H1 (cell line): ENCODE data around the gene BLOC1S1. TPM values are rescaled to one million over a fixed set of nuclear protein-coding genes. Genes with fewer than 3 reads are reported as not detected.

Experiments
- CTCF ChIA-PET: fragments of 300-600 bp; sonication (Branson Sonifier 250); formaldehyde crosslinking; loops from one replicate; lab custom pipeline; 2021; ENCODE audit not compliant: partially characterized antibody; lab: Charles Lee
- POLR2A ChIA-PET: fragments of 300-600 bp; sonication (Branson Sonifier 250); formaldehyde crosslinking; loops from one replicate; lab custom pipeline; 2021; ENCODE audit warnings: inconsistent platforms; ENCODE audit not compliant: partially characterized antibody; lab: Charles Lee
- DNase-seq, 2 experiments: peaks; one replicate each; pipeline versions ENCODE4 v3.0.0 to v3.0.0-alpha.2; 2010 to 2022; ENCODE audit warnings: low spot score in 2 of 2, low read depth in 1 of 2, mixed read lengths in 1 of 2
- FAIRE-seq: peaks from 2 replicates; lab custom pipeline; 2011; peaks lifted over from hg19 to GRCh38; lab: Jason Lieb, UNC
- H2AFZ ChIP-seq: 2 replicates; pipeline ENCODE4 v1.8.1; 2012; ENCODE audit warnings: low read length, inconsistent platforms
- H2AK5ac ChIP-seq: 2 replicates; pipeline ENCODE4 v1.6.1; 2013; ENCODE audit warnings: low read depth, low read length
- H2BK120ac ChIP-seq: replicated peaks from 2 replicates; pipeline ENCODE3; 2013; ENCODE audit warnings: low read depth, low read length, inconsistent platforms
- H2BK12ac ChIP-seq: 2 replicates; pipeline ENCODE4 v1.6.1; 2013; ENCODE audit warnings: low read depth, low read length
- H2BK15ac ChIP-seq: 2 replicates; pipeline ENCODE4 v1.6.1; 2013; ENCODE audit warnings: low read length
- H2BK20ac ChIP-seq: 2 replicates; pipeline ENCODE4 v1.6.1; 2013; ENCODE audit warnings: low read length
- H2BK5ac ChIP-seq: 2 replicates; pipeline ENCODE4 v1.6.1; 2013; ENCODE audit warnings: low read depth, low read length
- H3K14ac ChIP-seq: 2 replicates; pipeline ENCODE4 v1.6.1; 2013; ENCODE audit warnings: inconsistent platforms; ENCODE audit not compliant: insufficient read length
- H3K18ac ChIP-seq: 2 replicates; pipeline ENCODE4 v1.6.1; 2013; ENCODE audit warnings: low read length; ENCODE audit errors: extremely low read depth
- H3K23ac ChIP-seq: 2 replicates; pipeline ENCODE4 v1.6.1; 2013; ENCODE audit warnings: inconsistent platforms; ENCODE audit not compliant: insufficient read length
- H3K23me2 ChIP-seq: 2 replicates; pipeline ENCODE4 v1.6.1; 2013; ENCODE audit warnings: low read depth, low read length
- H3K27ac ChIP-seq: 2 replicates; pipeline ENCODE4 v1.6.1; 2011; ENCODE audit warnings: low read depth, low read length, inconsistent platforms
- H3K27me3 ChIP-seq, 4 experiments: replicated peaks in 1 of 4; 1 replicate in 1 of 4; 2 replicates in 3 of 4; pipeline versions ENCODE4 v1.6.1 to v1.8.1; 2011 to 2013; ENCODE audit warnings: low read length in 3 of 4, mild to moderate bottlenecking in 3 of 4, inconsistent platforms in 2 of 4, mixed read lengths in 2 of 4, moderate library complexity in 1 of 4; ENCODE audit not compliant: control insufficient read depth in 3 of 4, insufficient read depth in 3 of 4; ENCODE audit errors: extremely low read depth in 1 of 4
- H3K36me3 ChIP-seq, 4 experiments: 2 replicates each; pipeline versions ENCODE4 v1.6.1 to v1.8.1; 2011 to 2013; ENCODE audit warnings: mild to moderate bottlenecking in 4 of 4, low read length in 3 of 4, moderate library complexity in 2 of 4, control low read depth in 1 of 4, inconsistent platforms in 1 of 4; ENCODE audit not compliant: insufficient read depth in 4 of 4, control insufficient read depth in 2 of 4
- H3K4ac ChIP-seq: replicated peaks from 2 replicates; pipeline ENCODE3; 2013; ENCODE audit warnings: low read length, low read depth, mixed read lengths, inconsistent platforms; ENCODE audit not compliant: insufficient read length
- H3K4me1 ChIP-seq, 4 experiments: replicated peaks in 1 of 4; 1 replicate in 1 of 4; 2 replicates in 3 of 4; pipeline versions ENCODE4 v1.6.1 to v1.8.1; 2011 to 2013; ENCODE audit warnings: low read length in 3 of 4, inconsistent platforms in 2 of 4, mixed read lengths in 1 of 4; ENCODE audit not compliant: insufficient read depth in 4 of 4, control insufficient read depth in 3 of 4
- H3K4me2 ChIP-seq, 2 experiments: 2 replicates each; pipeline versions ENCODE4 v1.6.1 to v1.8.1; 2011 to 2013; ENCODE audit warnings: low read depth in 2 of 2, low read length in 2 of 2, control low read depth in 1 of 2, inconsistent platforms in 1 of 2, mild to moderate bottlenecking in 1 of 2; ENCODE audit not compliant: insufficient read depth in 1 of 2
- H3K4me3 ChIP-seq, 4 experiments: fragments of 200-600, 300-600 bp in 1 of 4; sonication (generic), shearing (Covaris generic), sonication (Bioruptor Twin) in 1 of 4; 2 replicates each; pipeline versions ENCODE4 v1.5.1 to v1.8.1; 2011 to 2016; ENCODE audit warnings: low read length in 4 of 4, low read depth in 3 of 4, control low read depth in 2 of 4, inconsistent platforms in 2 of 4, mild to moderate bottlenecking in 2 of 4, mixed read lengths in 1 of 4, moderate library complexity in 1 of 4; ENCODE audit not compliant: insufficient read depth in 2 of 4; ENCODE audit errors: extremely low read depth in 1 of 4
- H3K56ac ChIP-seq: replicated peaks from 2 replicates; pipeline ENCODE3; 2013; ENCODE audit warnings: low read depth, mild to moderate bottlenecking, mixed read lengths, low read length, inconsistent platforms; ENCODE audit not compliant: insufficient read length
- H3K79me1 ChIP-seq: 2 replicates; pipeline ENCODE4 v1.6.1; 2013; ENCODE audit warnings: low read depth, low read length, control low read depth
- H3K79me2 ChIP-seq, 2 experiments: 2 replicates each; pipeline versions ENCODE4 v1.6.1 to v1.8.1; 2012 to 2013; ENCODE audit warnings: low read length in 2 of 2, mild to moderate bottlenecking in 2 of 2, inconsistent platforms in 1 of 2; ENCODE audit not compliant: insufficient read depth in 2 of 2, control insufficient read depth in 1 of 2
- H3K9ac ChIP-seq, 4 experiments: replicated peaks in 1 of 4; 1 replicate in 1 of 4; 2 replicates in 3 of 4; pipeline versions ENCODE4 v1.6.1 to v1.8.1; 2011 to 2013; ENCODE audit warnings: low read depth in 3 of 4, low read length in 3 of 4, control low read depth in 2 of 4, mild to moderate bottlenecking in 2 of 4, moderate library complexity in 2 of 4, inconsistent platforms in 1 of 4; ENCODE audit errors: extremely low read depth in 1 of 4
- H3K9me3 ChIP-seq, 2 experiments: 2 replicates each; pipeline versions ENCODE4 v1.6.1 to v1.8.1; 2012 to 2013; ENCODE audit warnings: mild to moderate bottlenecking in 2 of 2, moderate library complexity in 2 of 2, control low read depth in 1 of 2, inconsistent platforms in 1 of 2, low read depth in 1 of 2, low read length in 1 of 2, mixed read lengths in 1 of 2; ENCODE audit not compliant: insufficient read depth in 2 of 2
- H4K20me1 ChIP-seq, 2 experiments: replicated peaks in 1 of 2; 2 replicates each; pipeline versions ENCODE3 to v1.8.1; 2011 to 2013; ENCODE audit warnings: inconsistent platforms in 2 of 2, low read length in 2 of 2, mild to moderate bottlenecking in 1 of 2; ENCODE audit not compliant: insufficient read depth in 2 of 2, control insufficient read depth in 1 of 2
- H4K5ac ChIP-seq: 2 replicates; pipeline ENCODE4 v1.6.1; 2013; ENCODE audit warnings: low read length, low read depth, mixed read lengths, inconsistent platforms; ENCODE audit not compliant: insufficient read length
- H4K8ac ChIP-seq: 2 replicates; pipeline ENCODE4 v1.8.0; 2013; ENCODE audit warnings: mild to moderate bottlenecking, moderate library complexity, low read length, inconsistent platforms; ENCODE audit not compliant: insufficient read depth; ENCODE audit errors: extremely low read depth
- H4K91ac ChIP-seq: replicated peaks from 2 replicates; pipeline ENCODE3; 2013; ENCODE audit warnings: low read length, mixed read lengths, inconsistent platforms; ENCODE audit not compliant: insufficient read length
- FOSL1 ChIP-seq: IDR thresholded peaks from 2 replicates; pipeline ENCODE4 v1.6.1; 2011; ENCODE audit warnings: mild to moderate bottlenecking, low read depth, low read length, moderate library complexity; ENCODE audit not compliant: insufficient read depth
- MAX ChIP-seq: IDR thresholded peaks from 2 replicates; pipeline ENCODE4 v1.6.1; 2012; ENCODE audit warnings: inconsistent platforms
- WGBS, 2 experiments: shearing (Covaris generic) in 1 of 2; methylation state at CpG; one replicate each; pipeline versions ENCODE4 v1.1.6 to v1.1.7; 2013 to 2015; ENCODE audit warnings: low lambda C conversion rate in 2 of 2, mixed read lengths in 2 of 2, inconsistent platforms in 1 of 2, low coverage in 1 of 2, missing lambda C conversion rate in 1 of 2; ENCODE audit not compliant: insufficient replicate concordance in 2 of 2, insufficient coverage in 1 of 2, insufficient read length in 1 of 2; ENCODE audit errors: extremely low coverage in 1 of 2, missing lambda C conversion rate in 1 of 2; 5-methylcytosine and 5-hydroxymethylcytosine counted together
- polyA plus RNA-seq, 7 experiments: library from polyadenylated mRNA; depleted of rRNA in 3 of 7; stranded (reverse) in 5 of 7; unstranded in 2 of 7; fragments of >200 nt in 5 of 7; fragments of 200-250 nt in 2 of 7; gene quantifications; 1 replicate in 5 of 7; 2 replicates in 1 of 7; 4 replicates in 1 of 7; pipeline versions ENCODE4 v1.2.1 to v1.2.3, GENCODE V29; 2011 to 2013; ENCODE audit warnings: missing spikeins in 2 of 7, mixed read lengths in 2 of 7
- total RNA-seq: library from RNA; stranded (reverse); fragmentation: NEBNext Ultra II Directional; extraction: Animal tissue kit (Norgen Biotek cat#: 25700); gene quantifications from 2 replicates; pipeline ENCODE4 v1.2.1, GENCODE V29; 2021
- TF ChIP-seq, protein P1 (sequence below): IDR thresholded peaks from 2 replicates; pipeline ENCODE4 v1.6.1; 2012; ENCODE audit warnings: inconsistent platforms

Gene BLOC1S1
- total and polyA plus RNA-seq, 2 of the 8 experiments (the other 6 are each of a cell fraction or from before 2014, with no cell fraction given) = 91.1 to 185 TPM

DNA sequence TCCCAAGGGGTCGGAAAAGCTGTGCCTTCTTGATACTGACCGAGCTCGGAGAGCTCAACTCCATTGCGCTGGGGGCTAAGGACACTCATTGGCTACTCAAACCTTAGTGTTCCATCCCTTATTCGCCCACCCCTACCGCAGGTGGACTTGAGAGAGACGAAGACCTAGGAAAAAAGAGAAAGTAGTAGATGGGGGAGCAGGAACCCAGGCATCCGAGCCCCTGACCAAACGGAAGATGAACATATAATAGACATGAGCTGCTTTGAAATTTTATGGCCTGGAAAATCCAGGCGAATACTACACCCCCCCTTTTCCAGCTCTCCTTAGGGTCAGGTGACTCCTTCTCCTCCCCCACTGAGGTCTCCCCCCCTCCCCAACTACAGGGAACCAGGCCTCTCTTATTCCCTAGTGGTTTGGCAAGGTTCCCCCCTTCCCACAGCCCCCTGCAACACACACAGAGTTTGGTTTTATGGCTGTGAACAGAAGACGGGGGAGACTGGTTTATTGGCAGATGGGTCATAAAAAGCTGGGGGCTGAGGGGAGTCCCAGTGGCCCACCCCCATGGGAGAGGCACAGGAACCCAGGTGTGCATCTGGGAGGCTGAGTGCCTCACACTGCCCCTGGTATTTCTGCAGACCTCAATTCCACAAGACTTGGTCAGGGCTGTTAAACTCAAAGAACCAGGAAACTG is 28.6 kb downstream of the BLOC1S1 start:
- Histone ChIP-seq H3K9ac (peak overlapping the region; percentile 42 to 90 (median 62)), H2BK15ac (peak overlapping the region; percentile 21), H3K18ac (peak overlapping the region; percentile 94), H4K91ac (peak overlapping the region; percentile 52), H2BK12ac (peak overlapping the region; percentile 19; the same call in 1 of the 2 replicates), H3K27me3 (no peaks in the 10 kb centered on the region), H2BK5ac (peak overlapping the region; percentile 89; the same call in 1 of the 2 replicates), H3K56ac (peak overlapping the region; percentile 13), H4K8ac (no peak overlapping the region), H3K4ac (no peak overlapping the region), H2AFZ (no peak overlapping the region), H3K4me1 (peaks cover 8 to 37% (median 19%) of the 10 kb centered on the region in 4 experiments), H2BK20ac (0 out of 2 replicates have a peak overlapping the region, but pooled peaks have one; percentile 35), H2BK120ac (peak overlapping the region; percentile 87), H3K4me3 (peak overlapping the region; percentile 80 to 99 (median 92)), H3K23ac (no peak overlapping the region), H3K23me2 (peaks cover 29% of the 10 kb centered on the region), H2AK5ac (0 out of 2 replicates have a peak overlapping the region, but pooled peaks have one; percentile 47), H4K20me1 (peaks cover 10 to 13% of the 10 kb centered on the region in 2 experiments), H3K9me3 (no peaks in the 10 kb centered on the region), H3K79me2 (peaks cover 10 to 52% of the 10 kb centered on the region in 2 experiments), H3K79me1 (peaks cover 13% of the 10 kb centered on the region), H4K5ac (peak overlapping the region; percentile 7), H3K36me3 (peaks cover 3 to 14% (median 12%) of the 10 kb centered on the region in 4 experiments; a peak in 7 of 8 replicates), H3K27ac (no peak overlapping the region), H3K4me2 (peak overlapping the region; percentile 82 to 93), H3K14ac (peak overlapping the region; percentile 92)
- no peak for DNase-seq
- POLR2A ChIA-PET = interaction anchor here (0.5 to 46.5 kb wide), 20 partner anchors 1 to 299 kb away, joined by 3 to 809 read pairs (median 5); partner anchors contain the start of genes BLOC1S1, CD63, CDK2 and DNAJC14
- TF ChIP-seq, protein P1, sequence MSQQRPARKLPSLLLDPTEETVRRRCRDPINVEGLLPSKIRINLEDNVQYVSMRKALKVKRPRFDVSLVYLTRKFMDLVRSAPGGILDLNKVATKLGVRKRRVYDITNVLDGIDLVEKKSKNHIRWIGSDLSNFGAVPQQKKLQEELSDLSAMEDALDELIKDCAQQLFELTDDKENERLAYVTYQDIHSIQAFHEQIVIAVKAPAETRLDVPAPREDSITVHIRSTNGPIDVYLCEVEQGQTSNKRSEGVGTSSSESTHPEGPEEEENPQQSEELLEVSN = peak; percentile 54; the same call in 1 of the 2 replicates
- no peak for TF ChIP-seq FOSL1
- TF ChIP-seq MAX = peak; percentile 64
- CTCF ChIA-PET = interaction anchor here (0.6 to 11.1 kb wide), 19 partner anchors 9 to 745 kb away, joined by 3 to 224 read pairs (median 4); partner anchors contain the start of genes MMP19, ORMDL2 and SARNP
- FAIRE-seq = no peak
- 6% methylated on average over 10 of the region's 11 CpGs; no CpG with 5 or more reads in 1 of the 2 experiments for WGBS, 2 experiments
